Fibroblast of villous mesenchyme (primary cell): Measurements from ENCODE around the gene RFC4. TPM values are rescaled to one million over a fixed set of nuclear protein-coding genes. Genes with fewer than 3 reads are reported as not detected.
A peak's percentile ranks its signal among the peaks of the same experiment; 100 is the strongest.

Experiments used
- DNase-seq: peaks from one replicate; pipeline ENCODE4 v3.0.0-alpha.2; 2010; ENCODE audit warnings: low read depth
- H3K4me3 ChIP-seq: 2 replicates; pipeline ENCODE4 v1.5.1; 2011; ENCODE audit warnings: low read depth, mild to moderate bottlenecking, low read length
- total RNA-seq: library from RNA; depleted of rRNA; stranded (reverse); fragments of >200 nt; gene quantifications from 2 replicates; pipeline ENCODE4 v1.2.3, GENCODE V29; 2012
- TF ChIP-seq, protein P1 (sequence below): IDR thresholded peaks from 2 replicates; pipeline ENCODE4 v1.5.1; 2012; ENCODE audit warnings: low read depth, mild to moderate bottlenecking, low read length; ENCODE audit not compliant: insufficient read depth

RFC4 gene
- total RNA-seq, 1 donor: 25.5 TPM

DNA sequence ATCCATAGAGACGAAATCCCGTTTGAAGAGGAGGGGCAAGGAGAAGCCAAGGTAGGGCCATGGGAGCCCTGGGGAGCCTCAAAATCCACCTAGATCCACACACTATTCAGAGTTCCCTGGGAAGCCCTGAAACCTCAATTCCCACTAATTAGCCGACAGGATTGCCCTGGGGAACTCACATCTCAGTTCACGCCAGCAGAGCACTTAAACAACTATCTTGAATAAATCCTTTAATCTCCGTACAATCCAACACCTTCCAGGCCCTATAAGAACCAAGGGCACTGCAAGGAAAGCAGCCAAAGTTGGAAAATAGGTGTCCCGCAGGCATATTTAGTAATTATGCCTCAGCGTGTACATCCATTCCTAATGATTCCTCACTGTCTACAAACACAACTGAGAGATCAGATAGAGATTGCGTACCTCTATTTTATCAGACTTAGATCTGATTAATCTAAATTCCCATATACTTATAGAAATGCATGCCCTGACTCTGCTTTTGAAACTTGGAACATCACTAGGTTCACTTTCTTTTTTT lies 48.5 kb downstream of the RFC4 start:
- TF ChIP-seq, protein P1, sequence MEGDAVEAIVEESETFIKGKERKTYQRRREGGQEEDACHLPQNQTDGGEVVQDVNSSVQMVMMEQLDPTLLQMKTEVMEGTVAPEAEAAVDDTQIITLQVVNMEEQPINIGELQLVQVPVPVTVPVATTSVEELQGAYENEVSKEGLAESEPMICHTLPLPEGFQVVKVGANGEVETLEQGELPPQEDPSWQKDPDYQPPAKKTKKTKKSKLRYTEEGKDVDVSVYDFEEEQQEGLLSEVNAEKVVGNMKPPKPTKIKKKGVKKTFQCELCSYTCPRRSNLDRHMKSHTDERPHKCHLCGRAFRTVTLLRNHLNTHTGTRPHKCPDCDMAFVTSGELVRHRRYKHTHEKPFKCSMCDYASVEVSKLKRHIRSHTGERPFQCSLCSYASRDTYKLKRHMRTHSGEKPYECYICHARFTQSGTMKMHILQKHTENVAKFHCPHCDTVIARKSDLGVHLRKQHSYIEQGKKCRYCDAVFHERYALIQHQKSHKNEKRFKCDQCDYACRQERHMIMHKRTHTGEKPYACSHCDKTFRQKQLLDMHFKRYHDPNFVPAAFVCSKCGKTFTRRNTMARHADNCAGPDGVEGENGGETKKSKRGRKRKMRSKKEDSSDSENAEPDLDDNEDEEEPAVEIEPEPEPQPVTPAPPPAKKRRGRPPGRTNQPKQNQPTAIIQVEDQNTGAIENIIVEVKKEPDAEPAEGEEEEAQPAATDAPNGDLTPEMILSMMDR: no peak
- H3K4me3 ChIP-seq: no peak overlapping the region
- no peak for DNase-seq

DNA sequence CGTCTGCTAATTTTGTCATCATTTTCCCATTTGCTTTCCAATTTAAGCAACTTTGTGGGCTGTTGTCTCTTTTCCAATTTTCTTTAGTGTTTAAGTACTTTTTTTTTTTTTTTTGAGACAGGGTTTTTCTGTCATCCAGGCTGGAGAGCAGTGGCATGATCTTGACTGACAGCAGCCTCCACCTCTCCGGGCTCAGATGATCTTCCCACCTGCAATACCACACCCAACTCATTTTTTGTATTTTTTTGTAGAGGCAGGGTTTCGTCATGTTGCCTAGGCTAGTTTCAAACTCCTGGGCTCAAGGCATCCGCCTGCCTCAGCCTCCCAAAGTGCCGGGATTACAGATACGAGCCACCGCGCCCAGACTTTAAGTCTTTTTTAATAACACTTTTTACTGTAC lies 49.1 kb downstream of the RFC4 start:
- TF ChIP-seq, protein P1: no peak
- no peak for DNase-seq
- no peak overlapping the region for H3K4me3 ChIP-seq

DNA sequence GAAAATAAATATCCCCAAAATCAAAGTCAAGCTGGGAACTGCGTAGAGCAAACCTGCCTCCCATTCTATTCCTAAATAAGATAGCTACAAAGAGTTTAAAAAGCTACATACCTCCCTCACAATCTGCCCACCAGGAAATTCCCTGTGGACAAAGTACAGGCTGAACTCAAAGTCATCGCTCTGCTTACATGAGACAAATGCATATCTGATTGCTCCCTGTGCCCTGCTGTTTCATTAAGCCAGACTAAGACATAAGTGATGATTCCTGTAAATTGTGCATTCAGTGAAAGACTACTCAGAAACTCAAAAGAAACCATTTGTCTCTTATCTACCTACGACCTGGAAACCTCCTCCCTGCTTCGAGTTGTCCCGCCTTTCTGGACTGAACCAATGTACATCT lies 51.4 kb downstream of the RFC4 start:
- TF ChIP-seq, protein P1: no peak
- DNase-seq: no peak
- H3K4me3 ChIP-seq: no peak overlapping the region

DNA sequence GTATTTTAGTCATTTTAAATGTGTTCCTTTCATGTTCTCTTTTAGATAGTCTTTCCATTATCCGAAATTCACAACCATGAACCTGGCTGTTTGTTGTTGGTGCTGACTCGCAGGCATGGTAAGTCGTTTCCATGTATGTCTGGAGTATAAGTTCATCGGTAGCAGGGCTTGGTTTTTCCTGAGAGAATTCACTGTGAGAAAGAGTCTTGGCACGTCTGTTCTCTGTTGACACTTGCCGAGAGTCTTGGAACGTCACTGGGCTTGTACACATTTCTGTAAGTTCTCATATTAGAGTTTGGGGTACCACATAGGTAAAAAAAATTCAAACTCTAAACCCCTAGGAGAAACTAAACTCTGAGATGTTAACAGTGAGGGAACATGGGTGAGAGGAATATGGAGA lies 52.3 kb downstream of the RFC4 start:
- TF ChIP-seq, protein P1: no peak

DNA sequence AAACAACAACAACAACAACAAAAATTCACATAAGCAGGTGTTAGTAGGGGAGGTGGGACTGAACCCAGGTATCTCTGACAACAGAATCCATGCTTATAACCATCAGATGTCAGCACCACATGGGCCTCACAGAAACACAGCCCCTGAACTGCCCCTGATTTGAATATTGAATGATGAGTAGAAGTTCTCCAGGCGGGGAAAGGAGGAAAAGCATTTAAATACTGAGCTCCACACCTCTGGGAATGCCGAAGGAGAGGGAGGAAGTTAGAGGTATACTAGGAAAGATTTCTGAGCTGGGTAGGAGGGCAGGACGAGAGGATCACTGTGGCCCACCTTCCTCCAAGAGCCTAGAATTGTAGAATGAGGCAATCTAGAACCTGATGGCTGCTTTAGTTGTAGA lies 54.8 kb downstream of the RFC4 start:
- no peak overlapping the region for H3K4me3 ChIP-seq
- no peak for DNase-seq
- TF ChIP-seq, protein P1: no peak

More for the DNA sequence above, 52.3 kb downstream of the RFC4 start:
- DNase-seq: no peak
- no peak overlapping the region for H3K4me3 ChIP-seq

DNA sequence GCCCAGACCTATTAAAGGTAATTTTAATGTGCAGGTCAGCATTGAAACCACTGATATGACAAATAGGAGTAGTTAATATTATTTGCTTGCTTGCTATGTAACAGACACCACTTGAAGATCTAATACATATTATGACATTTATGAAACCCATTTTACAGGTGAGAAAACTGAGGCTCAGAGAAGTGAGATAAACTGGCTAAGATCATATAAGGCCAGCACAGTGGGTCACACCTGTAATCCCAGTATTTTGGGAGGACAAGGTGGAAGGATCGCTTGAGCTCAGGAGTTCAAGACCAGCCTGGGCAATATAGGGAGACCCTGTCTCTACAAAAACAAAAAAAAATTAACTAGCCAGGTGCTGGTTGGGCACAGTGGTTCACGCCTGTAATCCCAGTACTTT lies 56.0 kb downstream of the RFC4 start:
- H3K4me3 ChIP-seq: no peak overlapping the region
- DNase-seq: no peak
- TF ChIP-seq, protein P1: no peak

DNA sequence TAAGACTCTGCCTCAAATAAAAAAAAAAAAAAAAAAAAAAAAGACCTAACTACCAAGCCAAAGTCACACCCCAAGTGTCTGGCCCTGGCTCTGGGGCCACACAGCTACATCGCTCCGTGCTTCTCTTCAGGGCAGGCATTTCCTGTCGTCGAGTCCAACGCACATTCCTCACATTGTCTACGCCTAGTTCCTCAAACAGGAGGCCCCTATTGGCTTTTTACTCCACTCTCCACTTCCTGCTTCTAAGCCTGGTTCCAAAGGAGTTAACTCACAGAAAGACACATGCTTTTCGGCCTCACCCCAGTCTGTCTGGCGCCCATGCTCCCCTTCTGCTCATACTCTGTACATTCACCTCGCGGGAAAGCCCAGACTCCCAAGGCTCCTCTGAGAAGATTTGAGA lies 60.3 kb downstream of the RFC4 start:
- H3K4me3 ChIP-seq: no peak overlapping the region
- TF ChIP-seq, protein P1: no peak
- DNase-seq: peak; percentile 68
